NB4 (cell line): ENCODE results near the gene NAXD.
A peak's percentile ranks its signal among the peaks of the same experiment; 100 is the strongest.

Experiments used
- DNase-seq: peaks from one replicate; pipeline ENCODE4 v3.0.0; 2010; ENCODE audit warnings: low read depth
- H3K4me3 ChIP-seq: one replicate; pipeline ENCODE4 v1.5.1; 2011; ENCODE audit warnings: mild to moderate bottlenecking, low read depth, low read length, moderate library complexity
- MYC ChIP-seq: IDR thresholded peaks from 2 replicates; pipeline ENCODE4 v1.6.1; 2011; ENCODE audit warnings: low read depth, low read length
- POLR2A ChIP-seq: IDR thresholded peaks from 2 replicates; pipeline ENCODE4 v1.6.1; 2011; ENCODE audit warnings: mild to moderate bottlenecking; ENCODE audit not compliant: insufficient read length; ENCODE audit errors: extremely low read depth
- TF ChIP-seq, protein P1 (sequence below): IDR thresholded peaks from 2 replicates; pipeline ENCODE4 v1.6.1; 2011; ENCODE audit warnings: low read depth, low read length
- TF ChIP-seq, protein P2 (sequence below): IDR thresholded peaks from one replicate; pipeline ENCODE4 v1.5.1; 2012; ENCODE audit warnings: low read depth, low read length

Gene NAXD

GRCh38 chr13:110590577-110590976, 24.8 kb upstream of the NAXD start:
- H3K4me3 ChIP-seq = no peak overlapping the region
- no peak for DNase-seq
- TF ChIP-seq, protein P1, sequence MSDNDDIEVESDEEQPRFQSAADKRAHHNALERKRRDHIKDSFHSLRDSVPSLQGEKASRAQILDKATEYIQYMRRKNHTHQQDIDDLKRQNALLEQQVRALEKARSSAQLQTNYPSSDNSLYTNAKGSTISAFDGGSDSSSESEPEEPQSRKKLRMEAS = no peak
- TF ChIP-seq POLR2A = no peak
- TF ChIP-seq, protein P2, sequence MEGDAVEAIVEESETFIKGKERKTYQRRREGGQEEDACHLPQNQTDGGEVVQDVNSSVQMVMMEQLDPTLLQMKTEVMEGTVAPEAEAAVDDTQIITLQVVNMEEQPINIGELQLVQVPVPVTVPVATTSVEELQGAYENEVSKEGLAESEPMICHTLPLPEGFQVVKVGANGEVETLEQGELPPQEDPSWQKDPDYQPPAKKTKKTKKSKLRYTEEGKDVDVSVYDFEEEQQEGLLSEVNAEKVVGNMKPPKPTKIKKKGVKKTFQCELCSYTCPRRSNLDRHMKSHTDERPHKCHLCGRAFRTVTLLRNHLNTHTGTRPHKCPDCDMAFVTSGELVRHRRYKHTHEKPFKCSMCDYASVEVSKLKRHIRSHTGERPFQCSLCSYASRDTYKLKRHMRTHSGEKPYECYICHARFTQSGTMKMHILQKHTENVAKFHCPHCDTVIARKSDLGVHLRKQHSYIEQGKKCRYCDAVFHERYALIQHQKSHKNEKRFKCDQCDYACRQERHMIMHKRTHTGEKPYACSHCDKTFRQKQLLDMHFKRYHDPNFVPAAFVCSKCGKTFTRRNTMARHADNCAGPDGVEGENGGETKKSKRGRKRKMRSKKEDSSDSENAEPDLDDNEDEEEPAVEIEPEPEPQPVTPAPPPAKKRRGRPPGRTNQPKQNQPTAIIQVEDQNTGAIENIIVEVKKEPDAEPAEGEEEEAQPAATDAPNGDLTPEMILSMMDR = no peak
- TF ChIP-seq MYC = no peak

DNA sequence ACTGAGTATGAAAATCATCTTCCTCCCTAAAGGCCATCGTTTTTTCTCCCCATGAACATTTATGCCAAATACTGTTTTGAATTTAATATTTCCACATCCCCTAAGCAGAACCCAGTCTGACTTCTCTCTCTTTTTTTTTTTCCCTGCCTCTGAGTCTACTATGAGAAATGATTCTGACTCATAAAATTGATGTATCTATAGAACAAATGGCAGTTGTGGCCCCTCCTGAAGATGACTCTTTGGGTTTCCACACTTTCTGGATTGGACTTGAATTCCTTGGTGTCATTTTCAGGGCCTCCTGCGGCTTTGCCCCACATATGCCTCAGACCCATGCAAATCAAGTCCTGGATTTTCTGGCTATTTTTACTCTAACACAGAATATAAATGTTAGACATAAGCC, 22.7 kb upstream of the NAXD start:
- TF ChIP-seq POLR2A = no peak
- H3K4me3 ChIP-seq = no peak overlapping the region
- DNase-seq = no peak

DNA sequence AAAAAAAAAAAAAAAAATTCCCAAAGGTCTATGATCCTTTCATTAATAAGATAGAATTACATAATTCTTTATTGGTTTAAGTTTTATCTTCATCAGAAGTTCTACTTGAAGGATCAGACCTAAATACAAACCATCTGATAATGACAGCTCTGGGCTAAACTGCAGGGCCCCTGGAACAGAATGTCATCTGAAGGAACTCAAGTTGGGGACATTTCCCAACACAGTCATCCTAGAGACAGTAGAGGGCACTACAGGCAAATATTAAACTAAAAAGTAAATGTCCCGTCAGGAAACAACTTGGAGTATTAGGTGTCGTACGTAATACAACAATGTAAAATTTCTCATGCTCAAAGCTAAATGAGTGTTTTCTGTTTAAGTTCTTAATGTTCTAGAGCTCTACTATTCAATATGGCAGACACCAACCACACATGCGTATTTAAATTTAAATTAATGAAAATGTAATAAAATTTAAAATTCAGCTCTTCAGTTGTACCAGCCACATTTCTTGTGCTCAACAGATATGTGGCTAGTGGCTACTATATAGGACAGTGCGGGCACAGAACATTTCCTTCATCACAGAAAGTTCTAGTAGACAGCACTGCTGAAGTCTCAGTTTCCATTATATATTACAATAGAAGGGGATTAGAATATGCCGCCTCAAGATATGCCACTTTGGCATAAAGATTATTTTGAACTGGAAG, 21.8 kb upstream of the NAXD start:
- TF ChIP-seq, protein P2 = peak; percentile 57
- TF ChIP-seq, protein P1 = 0 out of 2 replicates have a peak, but pooled peaks have one; percentile 7
- TF ChIP-seq MYC = no peak
- no peak overlapping the region for H3K4me3 ChIP-seq
- DNase-seq = peak; percentile 78

DNA sequence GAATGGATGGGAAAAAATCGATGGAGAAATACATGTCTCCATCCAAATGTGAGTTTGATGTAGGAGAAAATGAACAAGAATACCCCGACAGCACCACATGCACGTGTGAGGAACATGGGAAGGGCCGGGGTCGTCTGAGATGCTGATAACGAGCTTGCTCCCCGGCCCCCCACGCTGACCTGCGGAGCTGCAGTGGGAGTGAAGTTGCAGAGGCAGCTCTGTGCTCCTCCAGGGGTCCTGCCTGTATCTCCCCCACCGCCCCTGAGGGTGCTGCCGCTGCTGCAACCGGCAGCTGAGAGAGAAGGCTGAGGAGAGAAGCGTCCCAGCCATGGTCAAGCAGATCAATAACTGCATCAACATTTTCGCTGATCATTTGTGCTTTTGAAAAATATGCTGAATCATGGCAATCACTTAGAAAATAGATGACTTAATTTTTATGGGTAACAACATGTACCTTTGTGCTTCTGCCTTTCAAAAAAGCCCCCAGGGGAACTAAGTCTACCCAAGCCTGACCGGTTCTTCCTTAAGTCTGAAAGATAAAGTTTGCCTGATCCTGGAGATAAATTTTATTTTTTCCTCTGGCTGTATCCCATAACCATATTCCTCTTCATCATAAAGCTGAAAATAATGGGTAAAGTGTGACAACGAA, 18.2 kb upstream of the NAXD start:
- DNase-seq = no peak
- TF ChIP-seq POLR2A (no peak), MYC (no peak)
- TF ChIP-seq, protein P2 = no peak
- TF ChIP-seq, protein P1 = no peak
- H3K4me3 ChIP-seq = no peak overlapping the region

- no peak for DNase-seq
- no peak overlapping the region for H3K4me3 ChIP-seq
- TF ChIP-seq, protein P1 = no peak
- TF ChIP-seq MYC = no peak
- TF ChIP-seq, protein P2 = no peak
- TF ChIP-seq POLR2A = no peak
Observed at GRCh38 chr13:110600261-110600819, 15.0 kb upstream of the NAXD start.

DNA sequence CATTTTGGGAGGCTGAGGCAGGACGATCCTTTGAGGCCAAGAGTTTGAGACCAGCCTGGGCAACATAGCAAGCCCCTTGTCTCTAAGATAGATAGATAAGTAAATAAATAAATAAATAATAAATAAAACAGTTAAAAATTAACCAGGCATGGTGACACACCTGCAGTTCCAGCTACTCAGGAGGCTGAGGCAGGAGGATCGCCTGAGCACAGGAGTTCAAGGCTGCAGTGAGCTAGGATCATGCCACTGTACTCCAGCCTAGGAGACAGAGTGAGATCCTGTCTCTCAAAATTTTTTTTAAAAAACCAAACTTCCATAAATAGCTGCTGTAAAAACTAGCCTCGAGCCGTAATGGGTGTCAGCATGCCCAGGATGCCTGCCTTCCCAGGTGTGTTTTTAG, 14.4 kb upstream of the NAXD start:
- no peak overlapping the region for H3K4me3 ChIP-seq
- TF ChIP-seq MYC (no peak), POLR2A (no peak)
- TF ChIP-seq, protein P1 = no peak
- TF ChIP-seq, protein P2 = no peak
- no peak for DNase-seq
